Neuron (in vitro differentiated cells): Measurements from ENCODE around the gene BPTF.
"Not testable (repeated sequence)": the region's sequence is repeated elsewhere in the genome, so short reads cannot be mapped to it uniquely, and the experiment has no call there.

Experiments used
- H2AFZ ChIP-seq: one replicate; pipeline ENCODE4 v1.6.1; 2013; ENCODE audit warnings: low read depth, mild to moderate bottlenecking, inconsistent platforms, low read length, moderate library complexity
- H3K27me3 ChIP-seq: one replicate; pipeline ENCODE4 v1.6.1; 2013; ENCODE audit warnings: low read length; ENCODE audit not compliant: insufficient read depth
- H3K36me3 ChIP-seq: one replicate; pipeline ENCODE4 v1.6.1; 2013; ENCODE audit warnings: low read length; ENCODE audit not compliant: insufficient read depth
- H3K4me1 ChIP-seq: one replicate; pipeline ENCODE4 v1.6.1; 2013; ENCODE audit warnings: low read length; ENCODE audit not compliant: insufficient read depth
- H3K4me3 ChIP-seq: 2 replicates; pipeline ENCODE4 v1.5.1; 2013; ENCODE audit warnings: mild to moderate bottlenecking, low read length, moderate library complexity
- H3K9me3 ChIP-seq: one replicate; pipeline ENCODE4 v1.6.1; 2013; ENCODE audit warnings: low read length

Gene BPTF

DNA sequence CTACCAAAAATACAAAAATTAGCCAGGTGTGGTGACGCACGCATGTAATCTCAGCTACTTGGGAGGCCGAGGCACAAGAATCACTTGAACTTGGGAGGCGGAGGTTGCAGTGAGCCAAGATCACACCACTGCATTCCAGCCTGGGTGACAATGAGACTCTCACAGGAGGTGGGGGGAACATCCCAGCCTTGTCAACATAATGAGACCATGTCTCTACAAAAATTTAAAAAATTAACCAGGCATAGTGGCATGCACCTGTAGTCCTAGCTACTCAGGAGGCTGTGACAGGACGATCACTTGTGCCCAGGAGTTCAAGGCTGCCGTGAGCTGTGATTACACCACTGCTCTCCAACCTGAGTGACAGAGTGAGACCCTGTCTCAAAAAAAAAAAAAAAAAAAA lies 151.0 kb downstream of the BPTF start:
- not testable (repeated sequence) for H3K4me3 ChIP-seq, H2AFZ ChIP-seq

DNA sequence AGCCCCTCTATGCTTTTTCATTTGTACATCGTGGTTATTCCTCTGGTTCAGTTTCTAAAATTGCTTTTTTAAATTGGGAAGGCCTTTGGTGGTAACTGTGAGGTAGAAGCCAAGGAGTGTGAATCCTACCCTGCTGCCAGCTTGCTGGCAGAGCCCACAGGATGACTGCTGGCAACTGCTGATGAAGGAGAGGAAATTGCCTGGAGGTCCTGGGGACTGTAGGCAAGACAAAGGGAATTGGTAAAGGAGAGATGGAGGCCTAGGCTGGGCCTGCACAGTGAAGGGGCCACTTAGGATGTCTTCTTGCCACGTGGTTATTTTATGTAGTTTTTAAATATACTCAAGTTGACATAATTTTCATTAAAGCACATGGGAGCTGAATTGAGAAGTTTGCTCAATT lies 155.2 kb downstream of the BPTF start:
- Histone ChIP-seq H2AFZ (no peak overlapping the region), H3K36me3 (peaks cover 33% of the 10 kb centered on the region), H3K9me3 (no peaks in the 10 kb centered on the region), H3K4me1 (no peaks in the 10 kb centered on the region), H3K27me3 (no peaks in the 10 kb centered on the region), H3K4me3 (no peak overlapping the region)

More for the DNA sequence above, 151.0 kb downstream of the BPTF start:
- H3K27me3 ChIP-seq, H3K4me1 ChIP-seq, H3K9me3 ChIP-seq: not testable (repeated sequence)
- H3K36me3 ChIP-seq, result peaks cover 58% of the 10 kb centered on the region

- H3K4me1 ChIP-seq, H3K4me3 ChIP-seq, H2AFZ ChIP-seq, H3K27me3 ChIP-seq, H3K9me3 ChIP-seq: not testable (repeated sequence)
- peaks cover 29% of the 10 kb centered on the region for H3K36me3 ChIP-seq
These were observed 155.6 kb downstream of the BPTF start for GRCh38 chr17:67980883-67981282.

DNA sequence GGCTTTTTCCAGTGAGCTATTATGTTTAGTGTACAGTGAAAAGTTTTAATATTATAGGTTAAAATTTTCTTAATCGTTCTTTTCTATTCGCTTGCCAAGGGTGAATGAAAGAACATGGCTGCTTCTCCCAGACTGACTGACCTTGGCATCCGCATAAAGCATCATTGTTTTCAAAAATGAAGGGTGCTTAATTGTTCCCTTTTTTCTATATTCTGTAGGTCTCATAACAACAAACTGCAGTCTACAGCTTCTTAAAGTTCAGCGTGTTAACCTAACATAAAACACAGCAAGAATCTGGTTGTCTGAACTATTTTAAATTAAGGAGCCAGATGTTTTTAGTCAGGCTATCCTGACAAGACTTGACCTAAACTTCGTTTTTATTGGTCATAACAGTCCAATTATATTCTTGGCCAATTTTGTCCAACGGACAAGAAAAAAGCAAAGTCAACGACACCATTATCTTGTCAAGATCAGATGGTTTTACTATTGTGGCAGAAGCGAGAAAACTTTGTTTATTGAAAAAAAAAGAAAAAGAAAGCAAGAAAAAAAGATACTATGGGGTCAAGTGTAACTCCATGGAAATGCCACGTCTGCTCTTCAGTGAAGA lies 156.8 kb downstream of the BPTF start:
- no peaks in the 10 kb centered on the region for H3K9me3 ChIP-seq
- H3K36me3 ChIP-seq, result peaks cover 20% of the 10 kb centered on the region
- no peak overlapping the region for H3K4me3 ChIP-seq
- no peaks in the 10 kb centered on the region for H3K4me1 ChIP-seq
- no peak overlapping the region for H2AFZ ChIP-seq
- H3K27me3 ChIP-seq, result no peaks in the 10 kb centered on the region

GRCh38 chr17:67982686-67983382 lies 157.5 kb downstream of the BPTF start:
- Histone ChIP-seq H3K4me3 (no peak overlapping the region), H3K9me3 (no peaks in the 10 kb centered on the region), H2AFZ (no peak overlapping the region), H3K27me3 (no peaks in the 10 kb centered on the region), H3K4me1 (no peaks in the 10 kb centered on the region), H3K36me3 (peaks cover 19% of the 10 kb centered on the region)

DNA sequence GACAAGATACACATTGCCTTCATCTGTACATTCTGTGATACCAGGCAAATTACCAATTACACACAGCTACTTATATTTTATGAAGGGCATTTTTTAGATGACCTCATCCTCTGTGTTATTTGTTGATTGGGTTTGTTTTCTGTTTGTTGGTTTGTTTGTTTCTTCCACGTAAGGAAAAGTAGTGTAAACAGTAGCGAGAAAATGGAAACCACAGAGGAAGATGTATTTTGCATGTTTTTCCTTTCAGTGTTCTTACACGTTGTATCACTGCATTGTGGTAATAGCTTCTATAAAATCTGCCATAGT lies 158.0 kb downstream of the BPTF start:
- H3K4me1 ChIP-seq, result no peaks in the 10 kb centered on the region
- H2AFZ ChIP-seq, result no peak overlapping the region
- H3K36me3 ChIP-seq, result peaks cover 19% of the 10 kb centered on the region
- H3K9me3 ChIP-seq, result no peaks in the 10 kb centered on the region
- no peak overlapping the region for H3K4me3 ChIP-seq
- H3K27me3 ChIP-seq, result no peaks in the 10 kb centered on the region

- Histone ChIP-seq H3K9me3 (no peaks in the 10 kb centered on the region), H3K4me1 (peaks cover 13% of the 10 kb centered on the region), H3K27me3 (no peaks in the 10 kb centered on the region), H2AFZ (no peak overlapping the region), H3K4me3 (no peak overlapping the region), H3K36me3 (no peaks in the 10 kb centered on the region)
These were observed 165.6 kb downstream of the BPTF start for GRCh38 chr17:67990909-67991308.

DNA sequence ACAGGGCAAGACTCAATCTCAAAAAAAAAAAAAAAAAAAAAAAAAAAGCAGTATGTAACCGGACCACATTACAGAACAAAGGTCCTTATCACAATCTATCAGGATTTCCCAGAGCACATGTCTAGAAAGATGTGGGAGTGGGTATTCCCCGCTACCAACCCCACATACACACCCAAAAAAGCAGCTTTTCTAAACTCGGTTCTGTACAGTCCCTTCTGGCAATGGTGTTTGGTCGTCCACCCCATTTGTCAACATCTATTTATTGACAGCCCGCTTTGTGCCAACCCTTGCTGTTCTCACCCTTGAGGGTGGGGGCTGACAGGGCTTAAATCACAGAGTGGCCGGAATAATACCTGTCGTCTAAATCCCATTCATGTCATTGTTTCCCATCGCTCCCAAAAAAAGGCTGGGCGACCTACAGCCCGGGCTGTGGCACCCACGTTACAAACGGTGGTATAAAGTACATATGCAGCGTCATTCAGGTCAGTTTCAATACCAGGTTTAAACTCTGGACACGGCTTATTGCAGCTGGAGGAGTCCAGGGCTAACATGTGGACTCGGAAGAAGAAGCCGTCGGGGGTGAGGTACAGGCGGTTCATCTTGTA lies 167.3 kb downstream of the BPTF start:
- H3K27me3 ChIP-seq, result no peaks in the 10 kb centered on the region
- H3K9me3 ChIP-seq, result no peaks in the 10 kb centered on the region
- H2AFZ ChIP-seq, result peak overlapping the region; percentile 77
- peak overlapping the region; percentile 78 for H3K4me3 ChIP-seq
- no peaks in the 10 kb centered on the region for H3K36me3 ChIP-seq
- H3K4me1 ChIP-seq, result peaks cover 13% of the 10 kb centered on the region

- Histone ChIP-seq H2AFZ (peak overlapping the region; percentile 77), H3K36me3 (no peaks in the 10 kb centered on the region), H3K27me3 (no peaks in the 10 kb centered on the region), H3K4me1 (peaks cover 13% of the 10 kb centered on the region), H3K9me3 (no peaks in the 10 kb centered on the region), H3K4me3 (peak overlapping the region; percentile 78)
These were observed 168.1 kb downstream of the BPTF start for GRCh38 chr17:67993153-67993997.

- Histone ChIP-seq H2AFZ (peak overlapping the region; percentile 21), H3K4me3 (peak overlapping the region; percentile 62), H3K4me1 (peaks cover 13% of the 10 kb centered on the region), H3K9me3 (no peaks in the 10 kb centered on the region), H3K36me3 (no peaks in the 10 kb centered on the region), H3K27me3 (no peaks in the 10 kb centered on the region)
These were observed 168.7 kb downstream of the BPTF start for GRCh38 chr17:67993998-67994361.

DNA sequence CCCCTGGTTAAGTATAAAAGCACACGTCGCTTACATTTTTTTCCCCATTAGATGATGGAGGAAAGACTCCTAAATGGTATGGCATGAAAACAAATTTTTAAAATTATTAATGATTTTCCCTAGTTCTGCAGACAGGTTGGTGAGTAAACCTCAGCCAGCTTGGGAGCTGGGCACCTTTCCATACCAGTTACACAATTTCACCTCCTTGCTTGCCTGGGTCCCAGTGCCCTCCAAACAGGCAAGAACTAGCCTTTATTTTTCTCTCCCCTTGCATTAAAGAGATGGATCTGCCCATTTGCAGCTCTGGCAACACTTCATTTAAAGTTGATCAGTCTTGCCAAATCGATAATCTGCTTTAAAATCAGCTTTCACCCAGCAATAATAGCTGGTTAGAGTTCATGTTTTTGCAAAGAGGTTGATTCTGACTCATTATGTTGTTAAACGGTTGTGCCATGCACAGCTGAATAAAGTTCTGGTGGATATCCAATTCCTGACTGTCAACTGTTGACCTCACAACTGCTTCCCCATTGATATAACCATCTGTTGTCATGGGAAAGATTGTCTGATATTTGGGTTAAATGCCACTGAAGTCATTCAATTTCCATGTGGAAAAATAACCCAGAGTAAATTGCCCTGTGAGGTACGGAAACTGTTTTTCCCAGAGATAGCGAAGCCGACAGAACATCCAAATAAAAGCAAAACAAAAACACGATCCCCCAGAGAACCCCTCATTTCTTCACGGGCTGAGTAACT lies 169.7 kb downstream of the BPTF start:
- Histone ChIP-seq H3K4me1 (peaks cover 13% of the 10 kb centered on the region), H3K36me3 (no peaks in the 10 kb centered on the region), H3K27me3 (no peaks in the 10 kb centered on the region), H2AFZ (peak overlapping the region; percentile 83), H3K4me3 (peak overlapping the region; percentile 62), H3K9me3 (no peaks in the 10 kb centered on the region)

DNA sequence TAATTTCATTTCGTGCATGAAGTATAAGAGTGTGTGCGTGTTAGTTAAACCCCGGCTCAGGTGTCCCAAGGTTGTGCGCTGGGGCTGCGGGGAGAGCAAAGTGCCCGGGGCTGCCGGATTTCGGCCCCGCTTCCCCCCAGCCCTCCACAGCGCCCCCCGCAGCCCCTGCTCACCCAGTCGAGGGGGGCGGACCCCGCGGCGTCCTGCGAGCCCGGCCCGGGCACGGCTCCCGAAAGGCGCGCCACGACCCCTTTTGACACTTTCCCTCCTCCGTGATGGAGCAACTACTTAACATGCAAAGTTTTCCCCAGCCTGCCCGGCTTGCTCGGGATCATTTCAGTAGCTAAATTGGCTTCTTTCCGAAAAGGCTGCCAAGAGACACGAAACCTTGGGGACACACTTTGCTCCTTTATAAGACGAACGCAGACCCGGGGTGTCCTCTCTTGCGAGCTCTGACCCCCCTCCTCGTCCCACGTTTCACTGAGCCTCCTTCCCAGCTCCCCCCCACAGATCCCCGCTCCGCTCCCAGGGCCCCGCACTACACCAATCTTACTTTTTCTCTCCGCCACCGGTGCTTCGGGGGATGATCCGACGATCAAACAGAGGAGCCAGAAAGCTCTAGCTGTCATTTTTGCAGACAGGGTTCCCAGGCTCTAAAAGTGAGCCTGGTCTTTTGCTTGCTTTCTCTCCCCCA lies 170.4 kb downstream of the BPTF start:
- H3K27me3 ChIP-seq, result no peaks in the 10 kb centered on the region
- H3K4me3 ChIP-seq, result peak overlapping the region; percentile 62
- H2AFZ ChIP-seq, result peak overlapping the region; percentile 83
- peaks cover 13% of the 10 kb centered on the region for H3K4me1 ChIP-seq
- H3K36me3 ChIP-seq, result no peaks in the 10 kb centered on the region
- H3K9me3 ChIP-seq, result no peaks in the 10 kb centered on the region
